ENCODE results near the gene CACNB2.

- no peak for TF ChIP-seq CTCF (IDR thresholded peaks at IDR 0.05; ENCODE audit: extremely low read depth in 1 of 2, insufficient read depth in 1 of 2, low read depth in 1 of 2, low read length in 2 of 2)
- no peak for TF ChIP-seq POLR2AphosphoS5 (IDR thresholded peaks at IDR 0.05; ENCODE audit: insufficient read depth, low read depth, low read length)
These were observed 264.3 kb downstream of the CACNB2 start for GRCh38 chr10:18404530-18404929.

All from endothelial cell of umbilical vein (primary cell).